Natural killer cell (primary cell): ENCODE measurements around the gene GRID1. TPM values are rescaled to one million over a fixed set of nuclear protein-coding genes. Genes with fewer than 3 reads are reported as not detected.
"Not testable (repeated sequence)": the region's sequence is repeated elsewhere in the genome, so short reads cannot be mapped to it uniquely, and the experiment has no call there.

Source experiments
- ATAC-seq, 3 donors: fragments of 150-1000 bp in 2 of 3; fragments of 200-7000 bp in 1 of 3; cut with Tn5 transposase; 1 replicate in 1 of 3; 2 replicates in 2 of 3; pipeline ENCODE4 v1.10.0; 2021; ENCODE audit warnings: mild to moderate bottlenecking in 2 of 3, moderate library complexity in 2 of 3
- DNase-seq, 2 donors: peaks; one replicate each; pipeline versions ENCODE4 v3.0.0 to v3.0.0-alpha.2; 2013 to 2021; ENCODE audit warnings: mixed read lengths in 1 of 2
- H3K27ac ChIP-seq: one replicate; pipeline ENCODE4 v1.5.1; 2013; ENCODE audit warnings: mild to moderate bottlenecking, low read length
- H3K27me3 ChIP-seq: one replicate; pipeline ENCODE4 v1.6.1; 2013; ENCODE audit warnings: low read length; ENCODE audit not compliant: control insufficient read depth, insufficient read depth
- H3K36me3 ChIP-seq: one replicate; pipeline ENCODE4 v1.6.1; 2013; ENCODE audit warnings: low read length; ENCODE audit not compliant: control insufficient read depth, insufficient read depth
- H3K4me1 ChIP-seq: one replicate; pipeline ENCODE4 v1.6.1; 2013; ENCODE audit warnings: low read length; ENCODE audit not compliant: control insufficient read depth, insufficient read depth
- H3K4me3 ChIP-seq: one replicate; pipeline ENCODE4 v1.5.1; 2013; ENCODE audit warnings: low read length
- H3K9me3 ChIP-seq: one replicate; pipeline ENCODE4 v1.6.1; 2013; ENCODE audit warnings: low read length; ENCODE audit not compliant: control insufficient read depth, insufficient read depth
- H3K27ac Mint-ChIP-seq, 2 donors: one replicate each; pipeline ENCODE4 v1.8.0; 2022; ENCODE audit warnings: mild to moderate bottlenecking in 2 of 2, mixed read lengths in 2 of 2, moderate library complexity in 1 of 2
- H3K27me3 Mint-ChIP-seq, 2 donors: one replicate each; pipeline ENCODE4 v1.8.0; 2022; ENCODE audit warnings: low read depth in 2 of 2, mixed read lengths in 2 of 2
- H3K36me3 Mint-ChIP-seq: one replicate; pipeline ENCODE4 v1.8.0; 2022; ENCODE audit warnings: mixed read lengths
- H3K4me1 Mint-ChIP-seq, 2 donors: one replicate each; pipeline ENCODE4 v1.8.0; 2022; ENCODE audit warnings: mixed read lengths in 2 of 2
- H3K4me3 Mint-ChIP-seq: one replicate; pipeline ENCODE4 v1.8.0; 2022; ENCODE audit warnings: mild to moderate bottlenecking, moderate library complexity, mixed read lengths
- H3K9me3 Mint-ChIP-seq, 2 donors: one replicate each; pipeline ENCODE4 v1.8.0; 2022; ENCODE audit warnings: mixed read lengths in 2 of 2
- CTCF ChIP-seq: fragments of 200-600 bp; IDR thresholded peaks from one replicate; pipeline ENCODE4 v1.8.0; 2022; ENCODE audit warnings: antibody characterized with exemption
- WGBS: methylation state at CpG from one replicate; pipeline ENCODE4 v1.1.7; 2013; ENCODE audit warnings: missing lambda C conversion rate; ENCODE audit not compliant: insufficient coverage; 5-methylcytosine and 5-hydroxymethylcytosine counted together
- intact Hi-C: fragments of 100-400 bp; cut with micrococcal nuclease; formaldehyde crosslinking; loops from one replicate; pipeline ENCODE4 v1.14.2; 2022
- total RNA-seq, 4 donors: library from RNA; stranded (reverse); fragments of 120-200 nt in 1 of 4; gene quantifications; one replicate each; pipeline versions ENCODE4 v1.2.3 to v1.2.4, GENCODE V29; 2013 to 2022

GRID1 gene
- total RNA-seq, 3 donors from 2014 or later (not counting 1 experiment from before 2014, with no cell fraction given) = not detected

DNA sequence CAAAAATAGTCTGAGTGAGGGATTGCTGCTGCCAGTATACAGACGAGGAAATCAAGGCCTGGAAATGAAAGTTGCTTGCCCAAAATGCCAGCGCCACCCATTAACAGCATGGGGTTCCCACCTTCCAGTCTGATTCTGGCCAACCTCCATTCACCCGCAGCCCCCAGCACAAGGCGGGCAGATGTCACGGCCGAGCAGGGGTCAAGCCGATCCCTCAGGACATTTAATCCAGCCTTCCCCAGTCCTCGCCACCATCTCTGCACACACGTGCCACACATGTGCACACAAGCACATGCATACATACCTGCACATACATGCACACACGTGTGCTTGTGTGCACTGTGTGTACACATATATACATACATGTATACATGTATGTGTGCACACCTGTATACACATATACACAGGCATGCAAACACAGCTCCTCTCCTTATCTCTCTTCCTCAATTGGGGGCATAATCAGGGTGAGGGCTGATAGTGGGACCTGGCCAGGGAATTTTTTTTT, 122.9 kb downstream of the GRID1 start:
- Histone ChIP-seq H3K36me3 (no peaks in the 10 kb centered on the region), H3K9me3 (no peaks in the 10 kb centered on the region), H3K4me3 (no peak overlapping the region), H3K4me1 (no peaks in the 10 kb centered on the region), H3K27me3 (no peaks in the 10 kb centered on the region), H3K27ac (no peak overlapping the region)
- H3K9me3 Mint-ChIP-seq = peaks cover 0 to 3% of the 10 kb centered on the region in 2 donors
- intact Hi-C loops = no loop called here
- no peak overlapping the region for H3K27ac Mint-ChIP-seq
- no peaks in the 10 kb centered on the region for H3K4me1 Mint-ChIP-seq
- no peak for ATAC-seq
- 91% methylated on average over 10 of the region's 10 CpGs for WGBS
- H3K36me3 Mint-ChIP-seq = no peaks in the 10 kb centered on the region
- no peak for TF ChIP-seq CTCF
- no peak overlapping the region for H3K4me3 Mint-ChIP-seq
- no peaks in the 10 kb centered on the region for H3K27me3 Mint-ChIP-seq
- no peak for DNase-seq

DNA sequence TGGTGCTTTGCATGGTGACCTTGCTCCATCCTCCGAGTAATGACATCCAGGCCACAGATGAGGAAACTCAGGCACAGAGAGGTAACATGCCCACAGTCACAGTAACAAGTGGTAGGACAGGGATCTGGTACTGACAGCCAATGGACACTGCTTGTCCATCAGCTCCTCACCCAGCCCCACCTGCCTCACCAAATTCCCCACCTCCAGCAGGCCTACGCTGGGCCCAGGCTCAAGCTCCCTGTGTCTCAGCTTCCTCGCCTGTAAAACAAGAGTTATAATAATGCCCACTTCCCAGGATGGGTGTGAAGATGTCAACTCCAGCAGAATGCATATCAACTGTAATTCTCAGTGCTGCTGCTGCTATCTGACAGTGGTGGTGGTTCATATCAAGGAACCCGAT, 123.8 kb downstream of the GRID1 start:
- H3K4me3 ChIP-seq = no peak overlapping the region
- no peaks in the 10 kb centered on the region for H3K4me1 Mint-ChIP-seq
- no peaks in the 10 kb centered on the region for H3K36me3 Mint-ChIP-seq
- peaks cover 0 to 3% of the 10 kb centered on the region in 2 donors for H3K9me3 Mint-ChIP-seq
- H3K27me3 ChIP-seq = no peaks in the 10 kb centered on the region
- no peak for DNase-seq
- H3K4me3 Mint-ChIP-seq = no peak overlapping the region
- H3K36me3 ChIP-seq = no peaks in the 10 kb centered on the region
- no peak for ATAC-seq
- no peaks in the 10 kb centered on the region for H3K27me3 Mint-ChIP-seq
- WGBS = 91% methylated on average over 4 of the region's 4 CpGs
- H3K27ac ChIP-seq = no peak overlapping the region
- H3K9me3 ChIP-seq = no peaks in the 10 kb centered on the region
- intact Hi-C loops = no loop called here
- no peak overlapping the region for H3K27ac Mint-ChIP-seq
- no peak for TF ChIP-seq CTCF
- H3K4me1 ChIP-seq = no peaks in the 10 kb centered on the region

- H3K27me3 Mint-ChIP-seq, H3K4me1 Mint-ChIP-seq, H3K4me1 ChIP-seq, intact Hi-C loops, H3K36me3 ChIP-seq, H3K27ac Mint-ChIP-seq, H3K4me3 Mint-ChIP-seq, H3K27me3 ChIP-seq, DNase-seq, H3K36me3 Mint-ChIP-seq, ATAC-seq, H3K9me3 ChIP-seq, H3K9me3 Mint-ChIP-seq, H3K4me3 ChIP-seq, H3K27ac ChIP-seq: not testable (repeated sequence)
- WGBS = 25% methylated on average over 2 of the region's 2 CpGs
These were observed 128.5 kb downstream of the GRID1 start for GRCh38 chr10:86238089-86238488.

DNA sequence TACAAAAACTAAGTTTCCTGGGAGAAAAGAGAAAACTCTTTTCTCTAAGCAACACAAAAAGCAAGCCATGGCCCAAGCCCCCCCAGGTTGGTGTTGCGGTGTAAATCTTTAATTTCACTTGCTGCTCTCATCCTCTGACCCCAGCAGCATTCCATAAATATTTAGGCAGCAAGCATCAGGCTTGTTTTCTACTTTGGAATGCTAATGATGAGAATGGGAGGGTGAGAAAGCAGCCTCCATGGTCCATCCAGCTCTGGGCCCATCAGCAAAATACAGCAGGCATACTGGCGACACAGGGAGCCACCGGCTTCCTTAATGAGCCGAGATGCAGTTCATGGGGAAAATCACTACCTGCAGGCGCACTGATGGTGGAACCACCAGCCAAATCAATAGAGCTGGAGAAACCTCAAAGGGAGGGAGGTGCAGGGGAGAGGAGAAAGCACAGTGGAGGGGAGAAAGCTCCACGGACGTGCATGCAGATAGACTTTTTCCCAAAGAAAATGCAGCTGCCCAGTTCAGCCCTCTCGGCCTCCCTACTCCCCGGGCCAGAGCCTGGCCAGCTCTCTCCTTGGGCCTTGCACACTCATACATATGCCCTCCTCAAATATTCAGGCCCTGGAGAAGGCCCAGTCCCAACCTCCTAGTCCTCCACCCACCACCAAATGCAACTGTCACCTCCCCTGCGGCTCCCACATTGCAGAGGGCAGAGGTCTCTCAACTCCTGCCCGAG, 131.9 kb downstream of the GRID1 start:
- H3K9me3 Mint-ChIP-seq = no peaks in the 10 kb centered on the region
- no peaks in the 10 kb centered on the region for H3K4me1 ChIP-seq
- WGBS = 90% methylated on average over 11 of the region's 11 CpGs
- ATAC-seq (no peak), DNase-seq (no peak)
- no peak overlapping the region for H3K4me3 Mint-ChIP-seq
- no peak for TF ChIP-seq CTCF
- no peak overlapping the region for H3K4me3 ChIP-seq
- intact Hi-C loops = no loop called here
- H3K27me3 ChIP-seq = no peaks in the 10 kb centered on the region
- no peak overlapping the region for H3K27ac Mint-ChIP-seq
- no peaks in the 10 kb centered on the region for H3K4me1 Mint-ChIP-seq
- peaks cover 0 to 3% of the 10 kb centered on the region in 2 donors for H3K27me3 Mint-ChIP-seq
- no peak overlapping the region for H3K27ac ChIP-seq
- no peaks in the 10 kb centered on the region for H3K9me3 ChIP-seq
- no peaks in the 10 kb centered on the region for H3K36me3 ChIP-seq
- no peaks in the 10 kb centered on the region for H3K36me3 Mint-ChIP-seq
